H9 (cell line): ENCODE results near the gene CORO1C. TPM values are rescaled to one million over a fixed set of nuclear protein-coding genes. Genes with fewer than 3 reads are reported as not detected.
A peak's percentile ranks its signal among the peaks of the same experiment; 100 is the strongest.

Experiments
- DNase-seq: peaks from one replicate; pipeline ENCODE4 v3.0.0-alpha.2; 2017
- H2AFZ ChIP-seq: one replicate; pipeline ENCODE4 v1.6.1; 2013; ENCODE audit warnings: mild to moderate bottlenecking, low read length, control low read depth, moderate library complexity
- H2AK5ac ChIP-seq: 2 replicates; pipeline ENCODE4 v1.6.1; 2013; ENCODE audit warnings: low read length, control low read depth, mixed read lengths; ENCODE audit not compliant: insufficient read length
- H2BK120ac ChIP-seq: one replicate; pipeline ENCODE4 v1.6.1; 2013; ENCODE audit warnings: low read depth, mild to moderate bottlenecking, low read length, control low read depth, inconsistent platforms; ENCODE audit not compliant: poor library complexity, severe bottlenecking
- H2BK12ac ChIP-seq: 2 replicates; pipeline ENCODE4 v1.6.1; 2013; ENCODE audit warnings: low read length, control low read depth, mixed read lengths, low read depth; ENCODE audit not compliant: insufficient read length
- H2BK15ac ChIP-seq: 2 replicates; pipeline ENCODE4 v1.6.1; 2013; ENCODE audit warnings: low read depth, low read length, control low read depth
- H2BK20ac ChIP-seq: one replicate; pipeline ENCODE4 v1.6.1; 2013; ENCODE audit warnings: low read depth, mild to moderate bottlenecking, low read length, control low read depth, inconsistent platforms; ENCODE audit not compliant: poor library complexity, severe bottlenecking
- H2BK5ac ChIP-seq: 2 replicates; pipeline ENCODE4 v1.6.1; 2013; ENCODE audit warnings: low read length, control low read depth, mixed read lengths; ENCODE audit not compliant: insufficient read length
- H3K14ac ChIP-seq: 2 replicates; pipeline ENCODE4 v1.6.1; 2013; ENCODE audit warnings: low read length, control low read depth; ENCODE audit not compliant: insufficient read depth
- H3K18ac ChIP-seq: 2 replicates; pipeline ENCODE4 v1.6.1; 2013; ENCODE audit warnings: low read depth, mild to moderate bottlenecking, mixed read lengths, low read length, control low read depth; ENCODE audit not compliant: insufficient read length
- H3K23ac ChIP-seq: 2 replicates; pipeline ENCODE4 v1.6.1; 2013; ENCODE audit warnings: low read length, control low read depth, mixed read lengths, low read depth; ENCODE audit not compliant: insufficient read length
- H3K23me2 ChIP-seq: 2 replicates; pipeline ENCODE4 v1.6.1; 2013; ENCODE audit warnings: low read depth, mild to moderate bottlenecking, mixed read lengths, low read length, control low read depth; ENCODE audit not compliant: insufficient read length, poor library complexity, severe bottlenecking
- H3K27ac ChIP-seq: 2 replicates; pipeline ENCODE4 v1.5.1; 2013; ENCODE audit warnings: low read length, control low read depth, mixed read lengths, low read depth; ENCODE audit not compliant: insufficient read length
- H3K27me3 ChIP-seq: 2 replicates; pipeline ENCODE4 v1.6.1; 2013; ENCODE audit warnings: low read length, control low read depth, inconsistent platforms; ENCODE audit not compliant: insufficient read depth
- H3K4ac ChIP-seq: 2 replicates; pipeline ENCODE4 v1.6.1; 2013; ENCODE audit warnings: low read depth, mild to moderate bottlenecking, control low read depth, inconsistent platforms, low read length, moderate library complexity
- H3K4me1 ChIP-seq: 2 replicates; pipeline ENCODE4 v1.6.1; 2013; ENCODE audit warnings: low read length, control low read depth, inconsistent platforms; ENCODE audit not compliant: insufficient read depth
- H3K4me2 ChIP-seq: 2 replicates; pipeline ENCODE4 v1.6.1; 2013; ENCODE audit warnings: low read length, control low read depth, mixed read lengths; ENCODE audit not compliant: insufficient read length, insufficient read depth
- H3K56ac ChIP-seq: 2 replicates; pipeline ENCODE4 v1.6.1; 2013; ENCODE audit warnings: low read depth, mild to moderate bottlenecking, mixed read lengths, low read length, control low read depth; ENCODE audit not compliant: insufficient read length
- H3K79me1 ChIP-seq: 2 replicates; pipeline ENCODE4 v1.6.1; 2013; ENCODE audit warnings: low read depth, mild to moderate bottlenecking, moderate library complexity, low read length, control low read depth, inconsistent platforms; ENCODE audit not compliant: insufficient read depth, poor library complexity, severe bottlenecking
- H3K79me2 ChIP-seq: 2 replicates; pipeline ENCODE4 v1.6.1; 2013; ENCODE audit warnings: low read length, control low read depth, inconsistent platforms; ENCODE audit not compliant: insufficient read depth
- H3K9ac ChIP-seq: 2 replicates; pipeline ENCODE4 v1.6.1; 2013; ENCODE audit warnings: low read length, control low read depth, mixed read lengths; ENCODE audit not compliant: insufficient read length; ENCODE audit errors: extremely low read depth
- H3K9me3 ChIP-seq: one replicate; pipeline ENCODE4 v1.6.1; 2013; ENCODE audit warnings: low read depth, low read length, inconsistent platforms; ENCODE audit not compliant: control insufficient read depth
- H3T11ph ChIP-seq: one replicate; pipeline ENCODE4 v1.6.1; 2013; ENCODE audit warnings: mild to moderate bottlenecking, low read length, control low read depth, inconsistent platforms
- H4K20me1 ChIP-seq: one replicate; pipeline ENCODE4 v1.6.1; 2013; ENCODE audit not compliant: control insufficient read depth, insufficient read length, insufficient read depth
- H4K5ac ChIP-seq: 2 replicates; pipeline ENCODE4 v1.6.1; 2013; ENCODE audit warnings: low read depth, mild to moderate bottlenecking, mixed read lengths, low read length, control low read depth; ENCODE audit not compliant: insufficient read length
- H4K8ac ChIP-seq: replicated peaks from 2 replicates; pipeline ENCODE4 v1.6.1; 2013; ENCODE audit warnings: low read length, control low read depth, mixed read lengths, low read depth; ENCODE audit not compliant: insufficient read length
- H4K91ac ChIP-seq: 2 replicates; pipeline ENCODE4 v1.6.1; 2013; ENCODE audit warnings: low read depth, mild to moderate bottlenecking, moderate library complexity, mixed read lengths, low read length, control low read depth; ENCODE audit not compliant: insufficient read length
- H3K27ac Mint-ChIP-seq, 3 experiments: 2 replicates in 2 of 3; 3 replicates in 1 of 3; pipeline ENCODE4 v1.8.0; 2020 to 2021; ENCODE audit warnings: mixed read lengths in 3 of 3, mild to moderate bottlenecking in 1 of 3, moderate library complexity in 1 of 3
- H3K27me3 Mint-ChIP-seq: 2 replicates; pipeline ENCODE4 v1.8.0; 2021; ENCODE audit warnings: low read depth, mild to moderate bottlenecking, moderate library complexity, mixed read lengths
- H3K36me3 Mint-ChIP-seq, 3 experiments: 2 replicates in 2 of 3; 3 replicates in 1 of 3; pipeline ENCODE4 v1.8.0; 2020 to 2021; ENCODE audit warnings: low read depth in 3 of 3, mixed read lengths in 3 of 3; ENCODE audit not compliant: insufficient read depth in 1 of 3
- H3K4me1 Mint-ChIP-seq, 2 experiments: 2 replicates each; pipeline ENCODE4 v1.8.0; 2020; ENCODE audit warnings: mixed read lengths in 2 of 2
- H3K4me3 Mint-ChIP-seq, 2 experiments: 2 replicates in 1 of 2; 3 replicates in 1 of 2; pipeline ENCODE4 v1.8.0; 2020 to 2021; ENCODE audit warnings: mild to moderate bottlenecking in 2 of 2, mixed read lengths in 2 of 2, moderate library complexity in 1 of 2
- H3K9me3 Mint-ChIP-seq, 2 experiments: 2 replicates in 1 of 2; 3 replicates in 1 of 2; pipeline ENCODE4 v1.8.0; 2020; ENCODE audit warnings: mild to moderate bottlenecking in 2 of 2, mixed read lengths in 2 of 2, moderate library complexity in 1 of 2
- WGBS: extraction: QIAGEN DNeasy Blood & Tissue Kit; methylation state at CpG from one replicate; pipeline ENCODE4 v1.1.7; 2013; ENCODE audit warnings: missing lambda C conversion rate, low lambda C conversion rate, mixed read lengths; ENCODE audit not compliant: insufficient read length; ENCODE audit errors: extremely low coverage; 5-methylcytosine and 5-hydroxymethylcytosine counted together
- total RNA-seq: library from RNA; stranded (reverse); gene quantifications from 2 replicates; pipeline ENCODE4 v1.2.1, GENCODE V29; 2021
- TF ChIP-seq, protein P1 (sequence below): fragments of 200-600 bp; sonication (generic); conservative IDR thresholded peaks from 3 replicates; pipeline ENCODE4 v1.8.0; 2021; ENCODE audit warnings: antibody characterized with exemption, mild to moderate bottlenecking

The CORO1C gene
- total RNA-seq, 1 experiment from 2014 or later: 154 TPM

DNA sequence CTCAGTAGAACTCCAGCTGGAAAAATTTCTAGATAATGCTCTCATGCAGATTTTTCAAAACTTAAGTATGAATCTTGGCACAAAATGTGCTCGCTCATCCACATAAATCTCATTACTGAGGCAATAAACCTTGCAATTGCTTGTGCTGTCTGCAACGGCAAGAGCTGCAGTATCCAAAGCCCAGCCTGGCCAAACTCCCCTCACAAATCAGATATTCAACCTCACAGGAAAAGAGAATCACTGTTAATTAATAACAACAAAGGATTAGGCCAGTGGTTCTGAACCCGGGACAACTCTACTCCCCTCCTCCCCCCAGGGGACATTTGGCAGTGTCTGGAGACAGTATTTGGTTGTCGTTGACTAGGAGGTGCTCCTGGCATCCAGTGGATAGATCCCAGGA, 19.2 kb upstream of the CORO1C start:
- no peaks in the 10 kb centered on the region for H3K9me3 ChIP-seq
- Mint-ChIP-seq H3K4me3 (no peak overlapping the region), H3K9me3 (peaks cover 0 to 3% of the 10 kb centered on the region in 2 experiments; a peak in 2 of 5 replicates), H3K27ac (peak overlapping the region in 1 of 3 experiments; percentile 72; a peak in 1 of 7 replicates), H3K4me1 (no peaks in the 10 kb centered on the region), H3K27me3 (no peaks in the 10 kb centered on the region), H3K36me3 (no peaks in the 10 kb centered on the region)
- H3K79me2 ChIP-seq: no peaks in the 10 kb centered on the region
- H3K4me2 ChIP-seq: no peak overlapping the region
- H2BK120ac ChIP-seq: no peak overlapping the region
- H2BK5ac ChIP-seq: no peak overlapping the region
- no peak overlapping the region for H4K8ac ChIP-seq
- no peak overlapping the region for H2AFZ ChIP-seq
- H3K4me1 ChIP-seq: no peaks in the 10 kb centered on the region
- TF ChIP-seq, protein P1, sequence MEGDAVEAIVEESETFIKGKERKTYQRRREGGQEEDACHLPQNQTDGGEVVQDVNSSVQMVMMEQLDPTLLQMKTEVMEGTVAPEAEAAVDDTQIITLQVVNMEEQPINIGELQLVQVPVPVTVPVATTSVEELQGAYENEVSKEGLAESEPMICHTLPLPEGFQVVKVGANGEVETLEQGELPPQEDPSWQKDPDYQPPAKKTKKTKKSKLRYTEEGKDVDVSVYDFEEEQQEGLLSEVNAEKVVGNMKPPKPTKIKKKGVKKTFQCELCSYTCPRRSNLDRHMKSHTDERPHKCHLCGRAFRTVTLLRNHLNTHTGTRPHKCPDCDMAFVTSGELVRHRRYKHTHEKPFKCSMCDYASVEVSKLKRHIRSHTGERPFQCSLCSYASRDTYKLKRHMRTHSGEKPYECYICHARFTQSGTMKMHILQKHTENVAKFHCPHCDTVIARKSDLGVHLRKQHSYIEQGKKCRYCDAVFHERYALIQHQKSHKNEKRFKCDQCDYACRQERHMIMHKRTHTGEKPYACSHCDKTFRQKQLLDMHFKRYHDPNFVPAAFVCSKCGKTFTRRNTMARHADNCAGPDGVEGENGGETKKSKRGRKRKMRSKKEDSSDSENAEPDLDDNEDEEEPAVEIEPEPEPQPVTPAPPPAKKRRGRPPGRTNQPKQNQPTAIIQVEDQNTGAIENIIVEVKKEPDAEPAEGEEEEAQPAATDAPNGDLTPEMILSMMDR: no peak
- no peak overlapping the region for H4K91ac ChIP-seq
- H3T11ph ChIP-seq: no peak overlapping the region
- H2BK12ac ChIP-seq: no peak overlapping the region
- no peaks in the 10 kb centered on the region for H3K79me1 ChIP-seq
- H4K20me1 ChIP-seq: no peaks in the 10 kb centered on the region
- H3K56ac ChIP-seq: no peak overlapping the region
- no peak overlapping the region for H2BK20ac ChIP-seq
- H3K23ac ChIP-seq: no peak overlapping the region
- H3K9ac ChIP-seq: no peak overlapping the region
- H2AK5ac ChIP-seq: no peak overlapping the region
- no peak overlapping the region for H3K14ac ChIP-seq
- H3K18ac ChIP-seq: no peak overlapping the region
- no peaks in the 10 kb centered on the region for H3K23me2 ChIP-seq
- DNase-seq: peak; percentile 22
- no CpG with 5 or more reads among the region's 4 CpGs for WGBS
- H4K5ac ChIP-seq: no peak overlapping the region
- no peak overlapping the region for H3K4ac ChIP-seq
- no peak overlapping the region for H2BK15ac ChIP-seq
- no peak overlapping the region for H3K27ac ChIP-seq
- no peaks in the 10 kb centered on the region for H3K27me3 ChIP-seq
